NK-92 treated with Interleukin-12 subunit alpha and Interleukin-12 subunit beta, amount 100 ng/mL, for 24 hours (cell line): ENCODE results near the gene PKP4.

Source experiments
- DNase-seq: peaks from one replicate; lab custom pipeline; 2025; lab: John Stamatoyannopoulos, UW

Gene PKP4

DNA sequence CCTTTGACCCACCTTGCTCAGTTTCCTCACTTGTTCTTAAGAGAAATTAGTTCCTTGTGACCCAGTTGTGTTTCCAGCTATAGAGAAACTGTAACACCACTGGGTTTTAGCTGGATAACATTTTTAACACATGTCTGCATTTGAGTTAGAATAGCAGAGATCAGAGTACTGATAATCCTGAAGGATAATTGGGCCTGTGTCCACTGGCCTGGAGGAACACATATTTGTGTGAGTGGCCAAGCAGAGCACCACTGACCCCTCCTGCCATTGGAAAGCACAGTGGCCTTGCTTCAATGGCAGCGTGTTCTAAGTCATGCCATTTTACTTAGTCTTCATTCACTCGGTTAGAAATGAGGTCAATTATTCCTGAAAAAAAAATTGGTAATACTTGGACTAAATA is 42.6 kb downstream of the PKP4 start:
- DNase-seq, result no peak

DNA sequence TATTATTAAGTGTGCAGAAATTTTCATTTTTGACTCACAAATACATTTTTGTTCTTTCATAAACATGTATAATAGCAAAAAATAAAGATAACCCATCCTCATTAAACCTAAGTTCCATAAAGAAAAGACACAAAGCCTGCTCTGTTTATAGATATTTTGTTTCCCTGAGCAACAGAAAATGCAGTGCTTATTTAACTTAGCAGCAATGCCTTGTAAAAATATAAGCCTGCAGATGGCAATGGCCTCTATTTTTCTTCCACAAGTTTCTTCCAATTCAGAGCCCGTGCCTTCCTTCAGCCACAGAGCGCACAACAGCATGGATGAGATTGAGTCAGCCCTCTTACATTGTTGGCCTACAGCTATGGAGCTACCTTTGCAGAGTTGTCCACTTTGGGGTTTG is 43.6 kb downstream of the PKP4 start:
- DNase-seq, result no peak

- DNase-seq, result no peak
Measured at GRCh38 chr2:158501301-158501700, 44.5 kb downstream of the PKP4 start.

DNA sequence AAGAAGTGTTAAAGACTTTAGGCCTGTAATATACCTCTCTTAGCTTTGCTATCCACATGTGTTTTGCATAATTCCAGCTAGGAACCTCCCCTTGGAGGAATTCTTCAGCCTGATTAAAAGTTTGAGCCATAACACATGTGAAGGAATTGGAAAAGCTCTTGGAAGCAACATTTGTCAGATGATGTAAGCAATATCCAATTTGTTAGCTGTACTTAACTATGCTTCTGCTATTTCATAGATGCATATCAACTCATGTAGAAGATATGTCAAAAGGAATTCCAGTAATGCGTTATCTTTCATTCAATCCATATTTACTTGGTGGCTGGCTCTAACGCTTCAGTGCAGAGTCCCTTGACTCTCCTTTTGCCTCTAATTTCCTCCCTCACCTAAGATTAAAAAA is 46.2 kb downstream of the PKP4 start:
- no peak for DNase-seq

DNA sequence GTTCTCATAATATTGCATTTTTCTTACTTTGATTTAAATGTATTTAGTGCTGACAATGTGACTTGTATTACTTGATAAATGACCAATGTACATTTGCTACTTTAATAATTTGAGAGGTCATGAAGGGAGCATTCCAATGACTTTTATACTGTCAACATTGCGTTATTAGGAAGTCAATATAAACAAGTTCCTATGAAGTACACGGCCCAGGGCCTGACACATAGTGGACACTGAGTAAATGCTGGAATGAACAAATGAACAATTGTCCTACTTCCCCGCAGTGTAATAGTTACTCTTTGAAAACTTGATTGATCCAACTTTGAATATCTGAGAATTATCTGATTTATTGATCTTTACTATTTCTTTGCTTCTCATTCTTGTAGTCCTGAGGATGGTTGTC is 47.3 kb downstream of the PKP4 start:
- DNase-seq, result no peak

DNA sequence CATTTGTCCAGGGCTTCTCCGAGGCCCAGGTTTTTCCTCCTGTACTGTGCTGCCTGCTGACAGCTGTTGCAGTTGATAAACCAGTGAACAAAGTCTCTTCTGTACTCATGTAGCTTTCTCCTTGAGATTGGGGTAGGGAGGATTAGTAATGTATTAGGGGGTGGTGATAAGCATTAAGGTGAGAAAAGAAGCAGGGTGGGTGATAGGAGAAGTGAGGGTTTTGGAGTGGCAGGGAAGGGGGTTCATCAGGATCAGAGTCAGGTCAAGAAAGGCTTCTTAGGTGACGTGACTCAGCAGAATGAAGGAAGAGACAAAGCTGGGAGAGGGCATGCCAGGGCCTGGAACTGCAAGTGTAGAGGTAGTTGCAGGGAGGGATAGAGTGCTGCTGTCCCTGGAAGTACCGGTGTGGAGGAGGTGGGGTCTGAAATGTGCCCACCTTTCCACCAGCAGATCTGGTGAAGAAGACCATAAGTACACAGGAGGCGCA is 48.7 kb downstream of the PKP4 start:
- no peak for DNase-seq

DNA sequence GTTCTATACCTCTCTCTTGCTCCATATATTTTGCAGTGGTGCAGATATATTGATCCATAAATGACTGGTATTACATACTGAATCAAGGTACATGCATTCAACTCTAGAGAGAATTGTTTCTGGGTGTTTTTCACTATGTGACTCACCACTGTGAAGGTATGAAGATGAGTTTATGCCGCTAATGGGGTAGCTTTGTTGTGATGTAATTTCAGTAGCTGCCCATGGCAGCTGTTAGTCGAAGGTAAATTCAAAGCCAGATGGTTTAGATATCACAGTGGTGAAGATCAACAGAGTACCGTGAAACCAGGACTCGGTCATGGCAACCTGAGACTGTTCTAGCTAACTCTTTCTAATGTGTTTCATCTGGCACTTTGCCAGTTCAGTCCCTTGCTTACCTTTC is 50.4 kb downstream of the PKP4 start:
- DNase-seq, result no peak

GRCh38 chr2:158507679-158508078 is 50.9 kb downstream of the PKP4 start:
- no peak for DNase-seq

- DNase-seq, result no peak
Measured at GRCh38 chr2:158509928-158510797, 53.4 kb downstream of the PKP4 start.

DNA sequence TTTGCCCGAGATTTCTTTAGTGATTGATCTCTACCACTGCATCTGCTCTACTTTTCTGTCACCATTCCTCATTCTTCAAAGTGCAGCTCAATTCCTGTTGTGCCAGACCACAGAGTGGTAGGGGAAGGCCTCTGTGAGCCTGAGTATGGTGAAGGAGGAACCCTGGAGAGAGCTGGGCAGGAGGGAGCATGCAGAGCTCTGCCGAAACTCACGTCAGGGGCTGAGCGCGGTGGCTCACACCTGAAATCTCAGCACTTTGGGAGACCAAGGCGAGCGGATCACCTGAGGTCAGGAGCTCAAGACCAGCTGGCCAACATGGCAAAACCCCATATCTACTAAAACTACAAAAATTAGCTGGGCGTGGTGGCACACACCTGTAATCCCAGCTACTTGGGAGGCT is 54.1 kb downstream of the PKP4 start:
- DNase-seq, result no peak

GRCh38 chr2:158511706-158512105 is 55.0 kb downstream of the PKP4 start:
- no peak for DNase-seq

DNA sequence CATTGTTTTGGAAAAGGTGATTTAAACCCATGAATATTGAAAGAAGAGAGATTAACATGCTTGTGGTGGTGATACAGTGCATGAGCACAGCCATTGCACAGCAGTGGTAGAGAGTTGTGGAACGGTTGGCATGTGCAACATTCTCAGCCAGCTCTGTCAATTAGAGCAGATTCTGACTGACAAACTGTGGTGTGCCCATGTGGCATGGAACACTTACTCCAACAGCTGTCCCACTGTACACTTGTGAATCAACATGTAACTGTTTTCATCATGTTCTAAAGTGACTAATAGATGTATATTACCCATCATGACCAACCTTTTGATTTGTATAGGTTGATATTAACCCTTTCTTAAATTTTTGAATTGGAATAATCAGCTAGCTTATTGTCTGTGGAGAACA is 55.6 kb downstream of the PKP4 start:
- DNase-seq, result no peak

DNA sequence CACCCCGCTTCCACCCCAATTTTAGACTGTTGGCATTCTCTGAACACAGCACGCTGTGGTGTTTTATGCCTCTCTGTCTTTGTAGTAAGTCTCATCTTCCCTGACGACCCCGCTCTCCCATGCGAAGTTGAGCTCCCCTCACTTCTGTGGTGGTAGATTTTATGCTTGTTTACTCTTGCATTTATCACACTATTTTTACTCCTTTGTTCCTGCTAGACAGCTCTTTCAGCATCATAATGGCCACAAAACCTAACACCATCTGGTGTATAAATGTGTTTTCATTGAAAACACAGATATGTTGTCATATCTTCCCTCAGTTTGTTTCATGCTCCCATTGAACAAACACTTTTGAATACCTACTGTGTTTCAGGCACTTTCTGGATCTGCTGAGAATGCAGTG is 57.1 kb downstream of the PKP4 start:
- DNase-seq, result no peak

GRCh38 chr2:158518084-158518483 is 61.3 kb downstream of the PKP4 start:
- no peak for DNase-seq

GRCh38 chr2:158519481-158519880 is 62.7 kb downstream of the PKP4 start:
- no peak for DNase-seq

GRCh38 chr2:158529379-158530259 is 72.9 kb downstream of the PKP4 start:
- no peak for DNase-seq

GRCh38 chr2:158530829-158531228 is 74.1 kb downstream of the PKP4 start:
- no peak for DNase-seq

- DNase-seq, result no peak
Measured at GRCh38 chr2:158533009-158533408, 76.3 kb downstream of the PKP4 start.

DNA sequence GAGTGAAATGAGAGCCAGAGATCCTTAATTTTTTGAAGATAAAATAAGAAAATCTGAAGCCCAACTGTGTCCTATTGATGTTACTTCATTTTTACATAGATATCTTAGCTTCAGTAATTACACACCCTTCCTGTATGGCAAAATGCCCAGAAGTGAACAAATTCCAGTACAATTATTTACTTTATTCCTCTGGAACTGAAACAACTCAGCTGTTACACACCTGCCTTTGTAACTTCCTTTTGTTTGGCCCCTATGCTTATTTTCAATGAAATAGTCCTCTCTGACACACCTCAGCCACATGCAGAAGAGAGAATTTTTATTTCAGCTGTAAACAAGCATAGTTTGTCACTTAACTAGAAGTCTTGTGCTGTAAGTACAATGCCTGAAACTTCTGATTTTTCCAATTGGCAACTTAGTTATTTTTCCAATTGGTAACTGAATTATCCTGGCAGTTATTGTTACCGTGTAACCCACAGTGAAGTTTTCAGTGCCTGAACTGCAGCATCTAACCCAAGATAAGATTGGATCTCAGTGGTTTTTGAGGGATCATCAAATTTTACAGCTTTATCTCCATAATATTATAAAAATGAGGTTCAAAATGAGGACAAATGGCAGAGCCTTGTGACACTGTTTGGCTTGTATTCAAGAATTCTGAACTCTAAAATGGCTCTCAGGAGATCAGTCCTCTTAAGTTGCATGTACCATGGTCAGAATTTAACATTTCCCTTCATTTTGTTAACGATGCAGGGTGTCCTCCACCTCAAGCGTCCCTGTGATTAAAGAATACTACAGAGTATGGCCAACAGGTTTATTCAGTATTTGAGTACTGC is 82.6 kb downstream of the PKP4 start:
- DNase-seq, result no peak

DNA sequence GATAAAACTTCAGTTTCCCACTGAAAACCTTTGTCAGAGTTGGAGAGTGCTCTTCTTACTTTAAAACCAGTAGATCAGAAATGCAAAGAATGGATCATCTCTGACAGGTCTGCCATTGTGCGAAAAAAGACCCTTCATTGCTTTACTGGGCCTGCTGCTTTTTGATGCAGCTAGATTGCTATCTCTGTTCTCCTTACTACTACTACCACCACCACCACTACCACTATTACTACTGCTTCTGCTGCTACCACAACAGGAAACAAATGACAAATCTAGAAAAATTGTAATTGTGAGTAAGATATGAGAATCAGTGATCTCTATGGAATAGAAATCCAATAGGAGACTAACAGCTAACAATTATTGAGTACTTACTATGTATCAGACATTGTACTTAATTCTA is 85.8 kb downstream of the PKP4 start:
- no peak for DNase-seq

GRCh38 chr2:158543957-158544356 is 87.2 kb downstream of the PKP4 start:
- no peak for DNase-seq

- DNase-seq, result no peak
Measured at GRCh38 chr2:158544998-158545397, 88.2 kb downstream of the PKP4 start.
